Measurements from ENCODE around the gene TMEM54.

DNA sequence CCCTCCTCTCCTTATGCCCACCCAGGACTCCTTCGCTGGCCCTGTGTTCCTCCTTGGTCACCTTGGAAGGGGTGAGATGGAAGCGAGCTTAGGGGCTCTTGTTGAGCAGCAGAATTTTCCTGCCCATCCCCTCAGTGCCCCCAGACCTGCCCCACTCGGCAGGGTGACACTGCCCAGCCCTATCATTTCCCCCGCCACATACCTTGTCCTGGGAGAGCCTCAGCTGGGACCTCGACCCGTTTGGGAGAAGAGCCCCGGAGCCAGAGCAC is 29.1 kb downstream of the TMEM54 start:
- TF ChIP-seq ZNF19 (tag by site-specific recombination; IDR thresholded peaks at IDR 0.05; ENCODE audit: low read depth) (no peak), ZFP3 (tag by site-specific recombination; IDR thresholded peaks at IDR 0.05; ENCODE audit: low read depth) (no peak), KLF10 (tag by site-specific recombination; IDR thresholded peaks at IDR 0.05) (no peak), ZNF266 (tag by site-specific recombination; IDR thresholded peaks at IDR 0.05; ENCODE audit: low read depth) (no peak), ZNF830 (tag by site-specific recombination; IDR thresholded peaks at IDR 0.05; ENCODE audit: low read depth) (no peak)
- TF ChIP-seq, protein P1, sequence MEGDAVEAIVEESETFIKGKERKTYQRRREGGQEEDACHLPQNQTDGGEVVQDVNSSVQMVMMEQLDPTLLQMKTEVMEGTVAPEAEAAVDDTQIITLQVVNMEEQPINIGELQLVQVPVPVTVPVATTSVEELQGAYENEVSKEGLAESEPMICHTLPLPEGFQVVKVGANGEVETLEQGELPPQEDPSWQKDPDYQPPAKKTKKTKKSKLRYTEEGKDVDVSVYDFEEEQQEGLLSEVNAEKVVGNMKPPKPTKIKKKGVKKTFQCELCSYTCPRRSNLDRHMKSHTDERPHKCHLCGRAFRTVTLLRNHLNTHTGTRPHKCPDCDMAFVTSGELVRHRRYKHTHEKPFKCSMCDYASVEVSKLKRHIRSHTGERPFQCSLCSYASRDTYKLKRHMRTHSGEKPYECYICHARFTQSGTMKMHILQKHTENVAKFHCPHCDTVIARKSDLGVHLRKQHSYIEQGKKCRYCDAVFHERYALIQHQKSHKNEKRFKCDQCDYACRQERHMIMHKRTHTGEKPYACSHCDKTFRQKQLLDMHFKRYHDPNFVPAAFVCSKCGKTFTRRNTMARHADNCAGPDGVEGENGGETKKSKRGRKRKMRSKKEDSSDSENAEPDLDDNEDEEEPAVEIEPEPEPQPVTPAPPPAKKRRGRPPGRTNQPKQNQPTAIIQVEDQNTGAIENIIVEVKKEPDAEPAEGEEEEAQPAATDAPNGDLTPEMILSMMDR (tag by site-specific recombination; IDR thresholded peaks at IDR 0.05), result no peak

Measured in HEK293 (cell line).